GM12875 (cell line): ENCODE measurements around the gene KIF15.

Source experiments
- H3K4me3 ChIP-seq: one replicate; pipeline ENCODE4 v1.5.1; 2011; ENCODE audit warnings: low read depth, low read length, control low read depth
- TF ChIP-seq, protein P1 (sequence below): IDR thresholded peaks from 2 replicates; pipeline ENCODE4 v1.5.1; 2011; ENCODE audit warnings: low read depth, mild to moderate bottlenecking, control low read depth, inconsistent platforms, low read length, moderate library complexity, borderline replicate concordance; ENCODE audit not compliant: insufficient read depth

KIF15 gene

DNA sequence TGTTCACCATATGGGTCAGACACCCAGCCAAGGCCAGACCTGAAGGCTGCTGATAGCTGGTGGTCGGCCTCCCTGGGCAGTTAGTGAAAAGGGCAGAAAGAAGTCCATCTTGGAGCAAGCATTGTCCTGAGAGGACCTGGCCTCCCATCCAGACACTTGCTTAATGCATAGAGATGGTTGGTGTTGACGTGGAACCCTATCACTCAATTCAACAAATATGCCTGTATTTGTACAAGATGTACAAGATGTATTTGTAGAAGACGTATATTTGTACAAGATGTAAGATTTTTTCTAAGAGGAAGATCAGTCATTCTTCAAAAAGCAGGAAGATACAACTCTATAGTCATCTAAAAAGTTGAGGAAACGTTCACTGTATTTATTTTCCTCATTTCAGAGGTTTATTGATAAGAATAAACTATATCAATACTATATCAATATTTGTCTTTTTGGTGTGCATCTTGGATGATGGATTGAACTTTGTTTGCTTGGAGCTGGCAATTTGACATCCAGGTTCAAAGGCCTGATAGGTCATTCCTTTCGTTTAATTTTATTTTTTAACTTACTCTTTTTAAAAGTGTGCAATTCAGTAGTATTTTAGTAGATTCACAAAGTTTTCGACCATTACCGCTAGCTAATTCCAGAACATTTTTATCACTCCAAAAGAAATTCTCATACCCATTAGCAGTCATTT is 106.0 kb downstream of the KIF15 start:
- TF ChIP-seq, protein P1, sequence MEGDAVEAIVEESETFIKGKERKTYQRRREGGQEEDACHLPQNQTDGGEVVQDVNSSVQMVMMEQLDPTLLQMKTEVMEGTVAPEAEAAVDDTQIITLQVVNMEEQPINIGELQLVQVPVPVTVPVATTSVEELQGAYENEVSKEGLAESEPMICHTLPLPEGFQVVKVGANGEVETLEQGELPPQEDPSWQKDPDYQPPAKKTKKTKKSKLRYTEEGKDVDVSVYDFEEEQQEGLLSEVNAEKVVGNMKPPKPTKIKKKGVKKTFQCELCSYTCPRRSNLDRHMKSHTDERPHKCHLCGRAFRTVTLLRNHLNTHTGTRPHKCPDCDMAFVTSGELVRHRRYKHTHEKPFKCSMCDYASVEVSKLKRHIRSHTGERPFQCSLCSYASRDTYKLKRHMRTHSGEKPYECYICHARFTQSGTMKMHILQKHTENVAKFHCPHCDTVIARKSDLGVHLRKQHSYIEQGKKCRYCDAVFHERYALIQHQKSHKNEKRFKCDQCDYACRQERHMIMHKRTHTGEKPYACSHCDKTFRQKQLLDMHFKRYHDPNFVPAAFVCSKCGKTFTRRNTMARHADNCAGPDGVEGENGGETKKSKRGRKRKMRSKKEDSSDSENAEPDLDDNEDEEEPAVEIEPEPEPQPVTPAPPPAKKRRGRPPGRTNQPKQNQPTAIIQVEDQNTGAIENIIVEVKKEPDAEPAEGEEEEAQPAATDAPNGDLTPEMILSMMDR: no peak

DNA sequence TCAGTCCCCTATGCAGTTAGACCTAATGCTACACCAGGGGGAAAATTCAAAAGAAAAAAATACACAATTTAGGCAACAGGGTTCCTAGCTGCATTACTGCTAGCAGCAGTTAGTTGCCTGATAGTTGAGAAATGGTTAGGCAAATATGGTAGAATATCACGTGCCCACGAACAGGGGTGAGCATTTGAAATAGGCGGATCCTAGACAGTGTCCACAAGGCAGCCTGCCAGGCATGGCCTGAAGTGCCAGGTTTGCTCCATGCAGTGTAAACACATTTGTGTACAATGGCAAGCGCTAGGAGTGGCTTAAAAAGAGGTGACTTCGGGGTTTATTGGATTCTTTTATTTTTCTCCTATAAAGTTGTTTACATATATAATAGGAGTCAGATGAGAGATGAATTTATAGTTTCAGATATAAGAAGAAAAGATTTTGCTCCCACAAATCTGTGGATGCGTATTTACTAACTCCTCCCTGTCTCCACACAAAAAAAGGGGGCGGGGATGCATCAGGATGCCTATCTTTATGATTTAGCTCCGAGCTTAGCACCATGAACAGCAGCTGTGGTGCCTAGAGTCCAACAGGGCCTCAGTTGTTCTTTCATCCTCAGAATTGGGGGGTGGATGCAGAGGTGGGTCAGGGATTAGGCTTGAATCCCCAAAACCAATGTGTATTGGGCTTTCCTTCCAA is 108.9 kb downstream of the KIF15 start:
- no peak overlapping the region for H3K4me3 ChIP-seq
- TF ChIP-seq, protein P1: no peak

More for the DNA sequence above, 106.0 kb downstream of the KIF15 start:
- no peak overlapping the region for H3K4me3 ChIP-seq

- no peak within 1 kb of the TSS for H3K4me3 ChIP-seq
- TF ChIP-seq, protein P1: no peak
Observed at GRCh38 chr3:44874308-44874707, 112.7 kb downstream of the KIF15 start, which contains the start of gene TGM4. Gene TGM4 (plus strand): TSS chr3:44874608. CDS start chr3:44874679, 71 bp downstream.

GRCh38 chr3:44875596-44875995 is 114.0 kb downstream of the KIF15 start:
- TF ChIP-seq, protein P1: no peak
- H3K4me3 ChIP-seq: no peak overlapping the region

DNA sequence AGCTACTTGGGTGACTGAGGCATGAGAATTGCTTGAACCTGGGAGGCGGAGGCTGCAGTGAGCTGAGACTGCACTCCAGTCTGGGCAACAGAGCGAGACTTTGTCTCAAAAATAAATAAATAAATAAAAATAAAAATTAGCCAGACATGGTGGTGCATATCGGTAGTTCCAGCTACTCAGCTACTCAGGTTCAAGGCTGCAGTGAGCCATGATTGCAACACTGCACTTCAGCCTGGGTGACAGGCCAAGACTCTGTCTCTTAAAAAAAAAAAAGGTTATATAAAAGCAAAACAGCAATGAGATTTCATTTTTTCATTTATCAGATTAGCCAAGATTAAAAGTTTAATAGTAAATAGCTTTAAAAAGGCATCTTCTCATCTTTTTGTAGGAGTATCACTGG is 115.7 kb downstream of the KIF15 start:
- no peak overlapping the region for H3K4me3 ChIP-seq
- TF ChIP-seq, protein P1: no peak

DNA sequence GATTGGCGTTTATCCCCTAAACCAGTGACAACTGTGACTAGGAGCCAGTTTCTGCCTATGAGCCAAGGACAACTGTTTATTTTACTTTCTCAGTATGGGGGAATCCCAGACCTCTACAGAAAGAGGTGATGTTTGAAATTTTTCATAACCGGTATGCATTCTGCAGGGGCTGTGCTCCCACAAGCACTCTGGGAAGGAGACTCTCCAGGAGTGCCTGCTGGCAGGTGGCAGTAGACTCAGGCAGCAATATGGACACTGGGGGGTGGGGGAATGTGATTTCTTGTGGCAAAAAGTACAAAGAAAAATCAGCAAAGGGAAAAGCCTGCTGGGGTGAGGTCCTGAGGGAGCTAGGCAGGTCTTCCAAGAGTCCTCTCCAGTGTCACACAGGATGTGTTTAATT is 118.7 kb downstream of the KIF15 start:
- TF ChIP-seq, protein P1: no peak

More for the DNA sequence above, 118.7 kb downstream of the KIF15 start:
- no peak overlapping the region for H3K4me3 ChIP-seq
